Activated B cell treated with CpG ODN at 0.5 μM for 24 hours (primary cell): Measurements from ENCODE around the gene UTS2B. TPM values are rescaled to one million over a fixed set of nuclear protein-coding genes. Genes with fewer than 3 reads are reported as not detected.

ENCODE experiments used
- ATAC-seq: fragments of 200-7000 bp; cut with Tn5 transposase; one replicate; pipeline ENCODE4 v1.10.0; 2021; ENCODE audit warnings: low read depth, mild to moderate bottlenecking, moderate library complexity
- CTCF ChIA-PET: fragments of 350-600 bp; sonication (Branson Sonifier 250); formaldehyde crosslinking; loops from one replicate; lab custom pipeline; 2021; ENCODE audit warnings: antibody characterized with exemption; lab: Charles Lee
- POLR2A ChIA-PET: fragments of 350-600 bp; sonication (Branson Sonifier 250); formaldehyde crosslinking; loops from one replicate; lab custom pipeline; 2021; ENCODE audit warnings: antibody characterized with exemption; lab: Charles Lee
- DNase-seq: peaks from one replicate; pipeline ENCODE4 v3.0.0; 2022
- H3K27ac Mint-ChIP-seq: one replicate; pipeline ENCODE4 v1.8.0; 2020; ENCODE audit warnings: mixed read lengths
- H3K27me3 Mint-ChIP-seq: one replicate; pipeline ENCODE4 v1.8.0; 2021; ENCODE audit warnings: mixed read lengths
- H3K36me3 Mint-ChIP-seq: one replicate; pipeline ENCODE4 v1.8.0; 2021; ENCODE audit warnings: low read depth, mixed read lengths
- H3K4me1 Mint-ChIP-seq: one replicate; pipeline ENCODE4 v1.8.0; 2021; ENCODE audit warnings: mixed read lengths
- H3K4me3 Mint-ChIP-seq: one replicate; pipeline ENCODE4 v1.8.0; 2020; ENCODE audit warnings: mild to moderate bottlenecking, mixed read lengths
- H3K9me3 Mint-ChIP-seq: one replicate; pipeline ENCODE4 v1.8.0; 2020; ENCODE audit warnings: mixed read lengths
- CTCF ChIP-seq: fragments of 200-600 bp; IDR thresholded peaks from one replicate; pipeline ENCODE4 v1.8.0; 2022; ENCODE audit warnings: antibody characterized with exemption, mild to moderate bottlenecking
- intact Hi-C: fragments of 100-400 bp; cut with micrococcal nuclease; formaldehyde crosslinking; loops from one replicate; pipeline ENCODE4 v1.15.1; 2024
- total RNA-seq: library from RNA; stranded (reverse); gene quantifications from 2 replicates; pipeline ENCODE4 v1.2.3, GENCODE V29; 2022

Gene UTS2B
- total RNA-seq, 1 donor from 2014 or later: 2.1 TPM

- Mint-ChIP-seq H3K27ac (no peak overlapping the region), H3K9me3 (no peaks in the 10 kb centered on the region), H3K36me3 (no peaks in the 10 kb centered on the region), H3K27me3 (no peaks in the 10 kb centered on the region), H3K4me1 (peaks cover 42% of the 10 kb centered on the region), H3K4me3 (no peak overlapping the region)
- intact Hi-C loops: loop anchor here (5.0 to 10.0 kb wide), 2 partner anchors 102 to 355 kb away; no protein-coding TSS in a partner anchor
- ATAC-seq (no peak), DNase-seq (no peak)
- TF ChIP-seq CTCF: no peak
- ChIA-PET POLR2A (no interaction called here), CTCF (no interaction called here)
These were observed 90.8 kb downstream of the UTS2B start for GRCh38 chr3:191239407-191240031.

GRCh38 chr3:191238321-191238817, 92.0 kb downstream of the UTS2B start:
- TF ChIP-seq CTCF: no peak
- Mint-ChIP-seq H3K4me1 (peaks cover 42% of the 10 kb centered on the region), H3K36me3 (no peaks in the 10 kb centered on the region), H3K4me3 (no peak overlapping the region), H3K27ac (peak overlapping the region; percentile 59), H3K9me3 (no peaks in the 10 kb centered on the region), H3K27me3 (no peaks in the 10 kb centered on the region)
- ATAC-seq: no peak
- intact Hi-C loops: loop anchor here (5.0 to 10.0 kb wide), 2 partner anchors 101 to 354 kb away; no protein-coding TSS in a partner anchor
- CTCF ChIA-PET: no interaction called here
- POLR2A ChIA-PET: interaction anchor here (1.6 kb wide), 1 partner anchor 91 kb away, joined by 4 read pairs; the partner anchor contains the start of gene CCDC50
- DNase-seq: no peak

- H3K27ac Mint-ChIP-seq: peak overlapping the region; percentile 14
- ChIA-PET CTCF (no interaction called here), POLR2A (interaction anchor here (1.6 kb wide), 1 partner anchor 92 kb away, joined by 4 read pairs; the partner anchor contains the start of gene CCDC50)
- no peak for TF ChIP-seq CTCF
- intact Hi-C loops: loop anchor here (5.0 to 10.0 kb wide), 2 partner anchors 100 to 352 kb away; no protein-coding TSS in a partner anchor
- no peak for DNase-seq
- no peaks in the 10 kb centered on the region for H3K27me3 Mint-ChIP-seq
- H3K4me1 Mint-ChIP-seq: peaks cover 42% of the 10 kb centered on the region
- no peaks in the 10 kb centered on the region for H3K9me3 Mint-ChIP-seq
- no peak overlapping the region for H3K4me3 Mint-ChIP-seq
- ATAC-seq: no peak
- no peaks in the 10 kb centered on the region for H3K36me3 Mint-ChIP-seq
These were observed 93.1 kb downstream of the UTS2B start for GRCh38 chr3:191237047-191237882.

GRCh38 chr3:191236646-191237045, 93.7 kb downstream of the UTS2B start:
- H3K27ac Mint-ChIP-seq: no peak overlapping the region
- ChIA-PET CTCF (no interaction called here), POLR2A (no interaction called here)
- peaks cover 42% of the 10 kb centered on the region for H3K4me1 Mint-ChIP-seq
- H3K4me3 Mint-ChIP-seq: no peak overlapping the region
- ATAC-seq (no peak), DNase-seq (no peak)
- no peak for TF ChIP-seq CTCF
- H3K9me3 Mint-ChIP-seq: no peaks in the 10 kb centered on the region
- no peaks in the 10 kb centered on the region for H3K36me3 Mint-ChIP-seq
- no peaks in the 10 kb centered on the region for H3K27me3 Mint-ChIP-seq
- intact Hi-C loops: loop anchor here (5.0 to 10.0 kb wide), 2 partner anchors 99 to 352 kb away; no protein-coding TSS in a partner anchor
